Measurements from ENCODE around the gene METTL16. TPM values are rescaled to one million over a fixed set of nuclear protein-coding genes. Genes with fewer than 3 reads are reported as not detected.
A peak's percentile ranks its signal among the peaks of the same experiment; 100 is the strongest.

Gene METTL16
- polyA plus RNA-seq, 1 donor (not counting 4 experiments of a cell fraction or from before 2014, with no cell fraction given): 16.6 TPM

GRCh38 chr17:2435181-2435741, 76.4 kb downstream of the METTL16 start:
- TF ChIP-seq EZH2 (IDR thresholded peaks at IDR 0.05; ENCODE audit: low read length): no peak
- H3K27me3 ChIP-seq (ENCODE audit: control insufficient read depth, extremely low read depth, insufficient read depth, low read length): no peaks in the 10 kb centered on the region
- no peak overlapping the region for H2AFZ ChIP-seq (ENCODE audit: control insufficient read depth, low read length)
- H3K9ac ChIP-seq (ENCODE audit: control insufficient read depth, extremely low read depth, insufficient read depth, low read length): no peak overlapping the region
- H3K79me2 ChIP-seq (ENCODE audit: control insufficient read depth, insufficient read depth, low read length): peaks cover 2% of the 10 kb centered on the region
- no peaks in the 10 kb centered on the region for H4K20me1 ChIP-seq (ENCODE audit: control insufficient read depth, extremely low read depth, insufficient read depth, low read length)
- dilution Hi-C loops (cut with MboI; ENCODE audit: extremely low pct_ligation_motif_present, low sequenced_read_pairs): no loop called here
- no peak overlapping the region for H3K4me2 ChIP-seq (ENCODE audit: control insufficient read depth, extremely low read depth, insufficient read depth, low read depth, low read length)
- peaks cover 12 to 29% of the 10 kb centered on the region in 2 experiments for H3K36me3 ChIP-seq (ENCODE audit: control insufficient read depth in 2 of 2, extremely low read depth in 1 of 2, insufficient read depth in 2 of 2, low read length in 2 of 2)
- H3K9me1 ChIP-seq (ENCODE audit: control insufficient read depth, extremely low read depth, insufficient read depth, low read length): no peaks in the 10 kb centered on the region
- no peaks in the 10 kb centered on the region for H3K9me3 ChIP-seq (ENCODE audit: control insufficient read depth, low read depth, low read length)
- H3K27ac ChIP-seq (ENCODE audit: control insufficient read depth, insufficient read depth, low read length): no peak overlapping the region
- FAIRE-seq: no peak
- no peak for DNase-seq (ENCODE audit: low read depth, low spot score)
- peaks cover 10% of the 10 kb centered on the region for H3K4me1 ChIP-seq (ENCODE audit: control insufficient read depth, extremely low read depth, insufficient read depth, low read length)
- no peak overlapping the region for H3K4me3 ChIP-seq (ENCODE audit: control insufficient read depth in 2 of 3, extremely low read depth in 1 of 3, insufficient read depth in 2 of 3, low read depth in 1 of 3, low read length in 3 of 3)

GRCh38 chr17:2433696-2434095, 78.0 kb downstream of the METTL16 start:
- no peak overlapping the region for H2AFZ ChIP-seq (ENCODE audit: control insufficient read depth, low read length)
- H3K9me3 ChIP-seq (ENCODE audit: control insufficient read depth, low read depth, low read length): no peaks in the 10 kb centered on the region
- H3K4me3 ChIP-seq (ENCODE audit: control insufficient read depth in 2 of 3, extremely low read depth in 1 of 3, insufficient read depth in 2 of 3, low read depth in 1 of 3, low read length in 3 of 3): no peak overlapping the region
- no peaks in the 10 kb centered on the region for H4K20me1 ChIP-seq (ENCODE audit: control insufficient read depth, extremely low read depth, insufficient read depth, low read length)
- H3K27me3 ChIP-seq (ENCODE audit: control insufficient read depth, extremely low read depth, insufficient read depth, low read length): no peaks in the 10 kb centered on the region
- FAIRE-seq (peak; percentile 84), DNase-seq (ENCODE audit: low read depth, low spot score) (peak; percentile 28)
- H3K9me1 ChIP-seq (ENCODE audit: control insufficient read depth, extremely low read depth, insufficient read depth, low read length): no peaks in the 10 kb centered on the region
- dilution Hi-C loops (cut with MboI; ENCODE audit: extremely low pct_ligation_motif_present, low sequenced_read_pairs): no loop called here
- peaks cover 9 to 26% of the 10 kb centered on the region in 2 experiments for H3K36me3 ChIP-seq (ENCODE audit: control insufficient read depth in 2 of 2, extremely low read depth in 1 of 2, insufficient read depth in 2 of 2, low read length in 2 of 2)
- H3K9ac ChIP-seq (ENCODE audit: control insufficient read depth, extremely low read depth, insufficient read depth, low read length): no peak overlapping the region
- TF ChIP-seq CTCF (optimal IDR thresholded peaks at IDR 0.05 in 1 of 3, IDR thresholded peaks at IDR 0.05 in 1 of 3, conservative IDR thresholded peaks at IDR 0.05 in 1 of 3; ENCODE audit: extremely low read depth in 1 of 3, insufficient read depth in 2 of 3, low read length in 3 of 3) (no peak), EZH2 (IDR thresholded peaks at IDR 0.05; ENCODE audit: low read length) (no peak)
- H3K4me2 ChIP-seq (ENCODE audit: control insufficient read depth, extremely low read depth, insufficient read depth, low read depth, low read length): no peak overlapping the region
- peaks cover 10% of the 10 kb centered on the region for H3K4me1 ChIP-seq (ENCODE audit: control insufficient read depth, extremely low read depth, insufficient read depth, low read length)
- H3K27ac ChIP-seq (ENCODE audit: control insufficient read depth, insufficient read depth, low read length): no peak overlapping the region
- H3K79me2 ChIP-seq (ENCODE audit: control insufficient read depth, insufficient read depth, low read length): peaks cover 2% of the 10 kb centered on the region

GRCh38 chr17:2427910-2428309, 83.8 kb downstream of the METTL16 start:
- Histone ChIP-seq H3K79me2 (ENCODE audit: control insufficient read depth, insufficient read depth, low read length) (no peaks in the 10 kb centered on the region), H3K36me3 (ENCODE audit: control insufficient read depth in 2 of 2, extremely low read depth in 1 of 2, insufficient read depth in 2 of 2, low read length in 2 of 2) (peaks cover 0 to 3% of the 10 kb centered on the region in 2 experiments), H3K4me3 (ENCODE audit: control insufficient read depth in 2 of 3, extremely low read depth in 1 of 3, insufficient read depth in 2 of 3, low read depth in 1 of 3, low read length in 3 of 3) (no peak overlapping the region), H3K27ac (ENCODE audit: control insufficient read depth, insufficient read depth, low read length) (no peak overlapping the region), H3K9ac (ENCODE audit: control insufficient read depth, extremely low read depth, insufficient read depth, low read length) (no peak overlapping the region), H3K4me1 (ENCODE audit: control insufficient read depth, extremely low read depth, insufficient read depth, low read length) (peaks cover 10% of the 10 kb centered on the region), H2AFZ (ENCODE audit: control insufficient read depth, low read length) (no peak overlapping the region), H3K4me2 (ENCODE audit: control insufficient read depth, extremely low read depth, insufficient read depth, low read depth, low read length) (no peak overlapping the region), H3K9me3 (ENCODE audit: control insufficient read depth, low read depth, low read length) (no peaks in the 10 kb centered on the region), H4K20me1 (ENCODE audit: control insufficient read depth, extremely low read depth, insufficient read depth, low read length) (no peaks in the 10 kb centered on the region), H3K9me1 (ENCODE audit: control insufficient read depth, extremely low read depth, insufficient read depth, low read length) (no peaks in the 10 kb centered on the region), H3K27me3 (ENCODE audit: control insufficient read depth, extremely low read depth, insufficient read depth, low read length) (no peaks in the 10 kb centered on the region)
- TF ChIP-seq CTCF (optimal IDR thresholded peaks at IDR 0.05 in 1 of 3, IDR thresholded peaks at IDR 0.05 in 1 of 3, conservative IDR thresholded peaks at IDR 0.05 in 1 of 3; ENCODE audit: extremely low read depth in 1 of 3, insufficient read depth in 2 of 3, low read length in 3 of 3) (no peak), EZH2 (IDR thresholded peaks at IDR 0.05; ENCODE audit: low read length) (no peak)
- no peak for FAIRE-seq
- dilution Hi-C loops (cut with MboI; ENCODE audit: extremely low pct_ligation_motif_present, low sequenced_read_pairs): no loop called here
- DNase-seq (ENCODE audit: low read depth, low spot score): no peak
